GM23338 (cell line): ENCODE results near the gene SLC18B1. TPM values are rescaled to one million over a fixed set of nuclear protein-coding genes. Genes with fewer than 3 reads are reported as not detected.

Experiments used
- ATAC-seq: fragments of 200-7000 bp; cut with Tn5 transposase; 3 replicates; pipeline ENCODE4 v1.9.1; 2020
- DNase-seq: peaks from one replicate; pipeline ENCODE4 v3.0.0-alpha.2; 2015; ENCODE audit warnings: low spot score
- H2AFZ ChIP-seq: fragments of 200-600 bp; sonication (generic); 2 replicates; pipeline ENCODE4 v1.8.0; 2016; ENCODE audit warnings: antibody characterized with exemption, mild to moderate bottlenecking, moderate library complexity
- H3F3A ChIP-seq: fragments of 200-600 bp; sonication (generic); replicated peaks from 2 replicates; pipeline ENCODE4 v1.8.0; 2017; ENCODE audit warnings: antibody characterized with exemption, mixed run types, low read depth
- H3K27ac ChIP-seq: fragments of 200-600 bp; sonication (generic); 2 replicates; pipeline ENCODE4 v1.6.1; 2016; ENCODE audit warnings: low read depth
- H3K27me3 ChIP-seq: fragments of 200-600 bp; sonication (generic); 2 replicates; pipeline ENCODE4 v1.8.0; 2016; ENCODE audit warnings: mild to moderate bottlenecking, mixed run types, moderate library complexity; ENCODE audit not compliant: insufficient read depth
- H3K36me3 ChIP-seq: fragments of 200-600 bp; sonication (generic); 2 replicates; pipeline ENCODE4 v1.8.0; 2016; ENCODE audit warnings: mild to moderate bottlenecking; ENCODE audit not compliant: insufficient read depth
- H3K4me1 ChIP-seq: fragments of 200-600 bp; sonication (generic); 2 replicates; pipeline ENCODE4 v1.8.0; 2016; ENCODE audit warnings: mild to moderate bottlenecking, moderate library complexity; ENCODE audit not compliant: insufficient read depth
- H3K4me2 ChIP-seq: fragments of 200-600 bp; sonication (generic); 2 replicates; pipeline ENCODE4 v1.7.1; 2017; ENCODE audit warnings: mixed run types
- H3K4me3 ChIP-seq: fragments of 200-600 bp; sonication (generic); 2 replicates; pipeline ENCODE4 v1.6.1; 2016; ENCODE audit warnings: mixed run types
- H3K79me2 ChIP-seq: fragments of 200-600 bp; sonication (generic); replicated peaks from 2 replicates; pipeline ENCODE4 v1.8.0; 2017; ENCODE audit warnings: mild to moderate bottlenecking; ENCODE audit not compliant: insufficient read depth
- H3K9me2 ChIP-seq: fragments of 200-600 bp; sonication (generic); 2 replicates; pipeline ENCODE4 v1.8.0; 2017; ENCODE audit not compliant: insufficient read depth
- H4K20me1 ChIP-seq: fragments of 200-600 bp; sonication (generic); replicated peaks from 2 replicates; pipeline ENCODE4 v1.8.0; 2017; ENCODE audit warnings: mild to moderate bottlenecking; ENCODE audit not compliant: insufficient read depth
- H3K27ac Mint-ChIP-seq: 2 replicates; pipeline ENCODE4 v1.8.0; 2020; ENCODE audit warnings: inconsistent platforms, mild to moderate bottlenecking, moderate library complexity, mixed read lengths
- H3K27me3 Mint-ChIP-seq: 3 replicates; pipeline ENCODE4 v1.8.0; 2022; ENCODE audit warnings: low read depth, mild to moderate bottlenecking, moderate library complexity, mixed read lengths, inconsistent platforms; ENCODE audit not compliant: insufficient read depth, poor library complexity
- H3K36me3 Mint-ChIP-seq: 3 replicates; pipeline ENCODE4 v1.8.0; 2021; ENCODE audit warnings: low read depth, mild to moderate bottlenecking, inconsistent platforms, moderate library complexity, mixed read lengths
- H3K4me1 Mint-ChIP-seq: 3 replicates; pipeline ENCODE4 v1.8.0; 2020; ENCODE audit warnings: mild to moderate bottlenecking, inconsistent platforms, mixed read lengths
- H3K4me3 Mint-ChIP-seq: 3 replicates; pipeline ENCODE4 v1.8.0; 2021; ENCODE audit warnings: moderate library complexity, mild to moderate bottlenecking, inconsistent platforms, mixed read lengths
- H3K9me3 Mint-ChIP-seq: 3 replicates; pipeline ENCODE4 v1.8.0; 2020; ENCODE audit warnings: moderate library complexity, mild to moderate bottlenecking, inconsistent platforms, mixed read lengths
- CREB1 ChIP-seq: fragments of 250-450 bp; sonication (Bioruptor Pico); IDR thresholded peaks from 2 replicates; pipeline ENCODE4 v1.5.0; 2020; ENCODE audit warnings: low read depth, mild to moderate bottlenecking, moderate library complexity
- CTCF ChIP-seq, 2 experiments: fragments of 200-600 bp in 1 of 2; sonication (generic) in 1 of 2; conservative IDR thresholded peaks; 2 replicates each; pipeline versions ENCODE4 v1.5.1 to v1.6.1; 2016 to 2017; ENCODE audit warnings: antibody characterized with exemption in 2 of 2, low read depth in 2 of 2, mild to moderate bottlenecking in 2 of 2, moderate library complexity in 1 of 2
- ETS1 ChIP-seq: IDR thresholded peaks from 2 replicates; pipeline ENCODE4 v1.6.1; 2016; ENCODE audit warnings: antibody characterized with exemption
- EZH2 ChIP-seq: fragments of 200-600 bp; sonication (generic); IDR thresholded peaks from one replicate; pipeline ENCODE4 v1.8.0; 2017; ENCODE audit warnings: antibody characterized with exemption, mild to moderate bottlenecking, low read depth; ENCODE audit not compliant: unreplicated experiment
- EZH2phosphoT487 ChIP-seq: fragments of 200-600 bp; sonication (generic); IDR thresholded peaks from one replicate; pipeline ENCODE4 v1.8.1; 2018; ENCODE audit warnings: antibody characterized with exemption; ENCODE audit not compliant: unreplicated experiment
- NANOG ChIP-seq: IDR thresholded peaks from 2 replicates; pipeline ENCODE4 v1.6.1; 2016; ENCODE audit warnings: antibody characterized with exemption, borderline replicate concordance
- POLR2AphosphoS5 ChIP-seq: IDR thresholded peaks from 2 replicates; pipeline ENCODE4 v1.6.1; 2016; ENCODE audit warnings: antibody characterized with exemption, low read depth
- REST ChIP-seq: IDR thresholded peaks from one replicate; pipeline ENCODE4 v1.6.1; 2018; ENCODE audit warnings: antibody characterized with exemption; ENCODE audit not compliant: unreplicated experiment
- STAT1 ChIP-seq: IDR thresholded peaks from one replicate; pipeline ENCODE4 v1.6.1; 2016; ENCODE audit warnings: antibody characterized with exemption; ENCODE audit not compliant: unreplicated experiment
- ZNF331 ChIP-seq: fragments of 250-450 bp; sonication (Bioruptor Pico); IDR thresholded peaks from 2 replicates; pipeline ENCODE4 v1.5.0; 2020; ENCODE audit warnings: low read depth, mild to moderate bottlenecking, moderate library complexity
- ZNF462 ChIP-seq: fragments of 250-450 bp; sonication (Bioruptor Pico); IDR thresholded peaks from 2 replicates; pipeline ENCODE4 v1.5.0; 2020; ENCODE audit warnings: mild to moderate bottlenecking, moderate library complexity
- polyA plus RNA-seq: library from polyadenylated mRNA; unstranded; fragments of >200 nt; fragmentation: Nextera tagmentation; extraction: Ambion mirVana; gene quantifications from 2 replicates; pipeline ENCODE4 v1.2.1, GENCODE V29; 2016
- total RNA-seq: library from RNA; depleted of rRNA; stranded (reverse); fragments of >200 nt; shearing (Covaris generic); gene quantifications from 2 replicates; pipeline ENCODE4 v1.2.3, GENCODE V29; 2014

SLC18B1 gene
- total and polyA plus RNA-seq, 2 experiments from 2014 or later = 26.4 to 37.4 TPM

GRCh38 chr6:132751828-132752227 is 46.6 kb downstream of the SLC18B1 start:
- no peaks in the 10 kb centered on the region for H3K27me3 ChIP-seq
- Mint-ChIP-seq H3K27me3 (no peaks in the 10 kb centered on the region), H3K36me3 (no peaks in the 10 kb centered on the region), H3K4me3 (no peak overlapping the region), H3K27ac (no peak overlapping the region), H3K4me1 (no peaks in the 10 kb centered on the region), H3K9me3 (no peaks in the 10 kb centered on the region)
- H3K9me2 ChIP-seq = no peaks in the 10 kb centered on the region
- no peak overlapping the region for H3K27ac ChIP-seq
- no peak overlapping the region for H2AFZ ChIP-seq
- TF ChIP-seq EZH2 (no peak), POLR2AphosphoS5 (no peak), ZNF462 (CRISPR knock-in tag) (no peak), ETS1 (no peak), STAT1 (no peak), EZH2phosphoT487 (no peak), REST (no peak), CTCF (conservative IDR thresholded peaks at IDR 0.05; ENCODE audit: low read depth in 2 of 2) (no peak), CREB1 (CRISPR knock-in tag) (no peak), NANOG (no peak), ZNF331 (CRISPR knock-in tag) (no peak)
- no peaks in the 10 kb centered on the region for H3K36me3 ChIP-seq
- DNase-seq (no peak), ATAC-seq (no peak)
- no peak overlapping the region for H3K4me3 ChIP-seq
- no peaks in the 10 kb centered on the region for H3F3A ChIP-seq
- H4K20me1 ChIP-seq = no peaks in the 10 kb centered on the region
- no peaks in the 10 kb centered on the region for H3K4me1 ChIP-seq
- H3K79me2 ChIP-seq = no peaks in the 10 kb centered on the region
- no peak overlapping the region for H3K4me2 ChIP-seq
